Measurements from ENCODE around the gene PIGO.
A peak's percentile ranks its signal among the peaks of the same experiment; 100 is the strongest.

PIGO gene

DNA sequence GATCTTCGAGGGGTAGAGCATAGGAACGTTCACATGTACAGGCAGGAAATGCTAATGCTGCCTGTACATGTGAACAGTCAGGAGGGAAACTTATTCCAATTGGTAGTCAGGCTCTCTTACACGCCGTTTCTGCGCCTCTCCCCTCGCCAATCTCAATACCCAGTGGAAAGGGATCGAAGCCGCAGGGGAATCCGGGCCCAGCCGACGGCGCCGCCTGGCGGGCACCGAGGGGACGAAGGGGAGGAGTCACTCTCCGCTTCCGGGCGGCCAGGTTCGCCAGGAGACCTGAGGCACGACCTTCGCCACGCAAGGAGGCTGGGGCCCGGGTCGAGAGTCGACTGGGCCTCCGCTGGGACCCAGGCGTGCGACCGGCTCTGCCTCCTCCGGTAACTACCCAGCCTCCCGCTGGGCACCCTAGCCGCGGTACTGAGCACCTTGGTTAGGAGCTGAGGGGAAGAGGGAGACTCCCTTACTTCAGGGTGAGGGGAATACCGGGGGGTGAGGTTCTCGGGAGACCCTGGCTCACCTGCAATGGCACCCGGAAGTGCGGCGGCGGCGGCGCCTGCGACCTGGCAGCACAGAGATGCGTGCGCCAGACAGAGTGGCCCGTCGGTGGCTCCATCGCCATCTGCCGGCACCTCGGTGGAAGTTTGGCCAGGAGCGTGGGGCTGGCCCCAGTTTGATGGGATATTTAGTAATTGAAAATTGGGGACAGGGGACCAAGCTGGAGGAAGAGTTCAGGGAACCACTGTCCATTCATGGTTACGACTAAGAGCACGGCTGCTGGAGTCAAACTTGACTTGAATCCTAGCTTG, at the start of gene PIGO:
Gene PIGO, minus strand, starts transcription at position 557 of the 815 bp plus-strand sequence. CDS start 1,026 bp downstream, outside the sequence.
- DNase-seq (ENCODE audit: low spot score): peak; percentile 88

GRCh38 chr9:35142037-35142436, 45.6 kb upstream of the PIGO start:
- DNase-seq (ENCODE audit: low spot score): no peak

DNA sequence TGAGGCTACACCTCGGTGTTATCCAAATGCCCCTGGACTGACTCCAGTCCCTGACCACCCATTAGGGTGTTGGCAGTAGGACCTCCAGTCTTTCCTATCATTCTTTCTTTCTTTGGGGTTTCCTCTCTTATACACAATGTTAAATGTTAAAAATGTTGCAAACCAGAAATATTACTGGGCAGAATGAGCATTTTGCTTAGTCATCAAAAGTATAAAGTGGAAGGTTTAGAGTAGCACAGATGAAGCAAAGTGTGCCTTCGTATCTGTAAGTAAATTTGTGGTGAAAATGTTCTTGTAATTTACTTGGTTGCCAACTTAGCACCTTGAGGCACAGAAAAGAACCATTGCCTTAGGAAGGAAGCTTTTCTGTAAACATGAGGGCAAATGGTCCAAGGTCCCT, 43.7 kb upstream of the PIGO start:
- DNase-seq (ENCODE audit: low spot score): no peak

GRCh38 chr9:35136866-35137265, 40.5 kb upstream of the PIGO start:
- no peak for DNase-seq (ENCODE audit: low spot score)

GRCh38 chr9:35135988-35136387, 39.6 kb upstream of the PIGO start:
- no peak for DNase-seq (ENCODE audit: low spot score)

GRCh38 chr9:35134920-35135319, 38.5 kb upstream of the PIGO start:
- DNase-seq (ENCODE audit: low spot score): no peak

DNA sequence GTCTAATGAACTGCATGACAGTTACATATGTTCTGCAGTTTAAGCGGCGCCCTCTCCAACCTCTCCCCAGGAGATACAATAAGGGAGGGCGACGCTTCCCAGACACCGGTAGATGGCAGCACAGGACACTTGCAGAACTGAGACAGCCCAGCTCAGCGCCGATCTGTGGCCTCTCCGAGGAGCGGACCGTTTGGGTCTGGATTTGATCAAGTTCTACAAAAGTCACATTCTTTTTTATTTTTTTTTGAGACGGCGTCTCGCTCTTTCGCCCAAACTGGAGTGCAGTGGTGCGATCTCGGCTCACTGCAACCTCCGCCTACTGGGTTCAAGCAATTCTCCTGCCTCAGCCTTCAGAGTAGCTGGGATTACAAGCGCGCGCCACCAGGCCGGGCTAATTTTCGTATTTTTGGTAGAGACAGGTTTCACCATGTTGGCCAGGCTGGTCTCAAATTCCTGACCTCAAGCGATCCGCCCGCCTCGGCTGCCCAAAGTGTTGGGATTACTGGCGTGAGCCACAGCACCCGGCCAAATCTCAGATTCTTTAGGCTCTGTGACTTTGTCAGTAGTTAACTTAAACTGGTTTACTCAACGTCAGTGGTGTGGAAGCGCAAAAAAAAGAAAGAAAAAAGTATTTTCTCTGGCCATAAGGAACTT, 20.6 kb upstream of the PIGO start:
- peak; percentile 86 for DNase-seq (ENCODE audit: low spot score)

- no peak for DNase-seq (ENCODE audit: low spot score)
Measured at GRCh38 chr9:35116539-35116897, 20.1 kb upstream of the PIGO start.

DNA sequence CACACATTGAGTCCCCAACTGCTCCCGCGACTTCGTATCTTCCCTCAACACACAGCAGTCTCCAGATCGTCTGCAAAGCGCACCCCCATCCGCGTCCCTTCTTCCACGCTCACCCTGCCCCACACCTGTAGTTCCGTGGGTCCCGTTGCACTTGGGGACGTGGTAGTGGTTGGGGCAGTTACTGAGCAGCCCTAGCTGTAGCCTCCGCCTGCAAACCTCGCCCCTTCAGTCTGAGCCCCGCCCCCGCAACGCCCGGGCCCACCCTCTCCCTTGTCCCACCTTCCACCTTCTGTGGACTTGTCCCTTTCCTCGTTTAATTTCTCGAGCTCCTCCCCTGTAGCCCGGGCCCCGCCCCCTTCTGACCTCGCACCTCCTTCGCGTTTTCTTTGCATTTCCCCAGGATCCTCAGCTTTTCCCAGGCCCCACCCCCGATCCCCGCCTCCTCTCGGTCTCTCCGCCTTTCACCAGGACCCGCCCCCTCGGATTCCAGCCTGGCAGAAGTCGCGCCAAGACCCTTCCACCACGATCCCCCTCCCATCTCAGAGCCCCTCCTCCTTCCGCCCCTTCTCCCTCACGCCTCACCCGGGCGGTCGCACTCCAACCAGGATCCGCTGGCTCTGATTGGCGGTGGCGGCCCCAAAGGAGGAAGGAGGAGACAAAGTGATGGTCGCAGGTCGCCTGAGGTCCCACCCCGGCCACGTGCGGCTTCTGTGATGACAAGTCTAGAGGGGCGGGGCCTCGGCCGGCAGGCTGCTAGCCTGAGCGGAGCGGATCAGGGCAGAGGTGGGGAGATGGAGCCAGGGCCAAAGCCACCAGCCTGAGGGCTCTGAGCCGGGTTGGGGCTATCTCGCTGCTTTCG, 19.5 kb upstream of the PIGO start, which contains the start of gene ATOSB:
Gene ATOSB, minus strand, starts transcription at position 183 of the 859 bp plus-strand sequence. CDS start 7,588 bp downstream, outside the sequence.
- peak; percentile 95 for DNase-seq (ENCODE audit: low spot score)

DNA sequence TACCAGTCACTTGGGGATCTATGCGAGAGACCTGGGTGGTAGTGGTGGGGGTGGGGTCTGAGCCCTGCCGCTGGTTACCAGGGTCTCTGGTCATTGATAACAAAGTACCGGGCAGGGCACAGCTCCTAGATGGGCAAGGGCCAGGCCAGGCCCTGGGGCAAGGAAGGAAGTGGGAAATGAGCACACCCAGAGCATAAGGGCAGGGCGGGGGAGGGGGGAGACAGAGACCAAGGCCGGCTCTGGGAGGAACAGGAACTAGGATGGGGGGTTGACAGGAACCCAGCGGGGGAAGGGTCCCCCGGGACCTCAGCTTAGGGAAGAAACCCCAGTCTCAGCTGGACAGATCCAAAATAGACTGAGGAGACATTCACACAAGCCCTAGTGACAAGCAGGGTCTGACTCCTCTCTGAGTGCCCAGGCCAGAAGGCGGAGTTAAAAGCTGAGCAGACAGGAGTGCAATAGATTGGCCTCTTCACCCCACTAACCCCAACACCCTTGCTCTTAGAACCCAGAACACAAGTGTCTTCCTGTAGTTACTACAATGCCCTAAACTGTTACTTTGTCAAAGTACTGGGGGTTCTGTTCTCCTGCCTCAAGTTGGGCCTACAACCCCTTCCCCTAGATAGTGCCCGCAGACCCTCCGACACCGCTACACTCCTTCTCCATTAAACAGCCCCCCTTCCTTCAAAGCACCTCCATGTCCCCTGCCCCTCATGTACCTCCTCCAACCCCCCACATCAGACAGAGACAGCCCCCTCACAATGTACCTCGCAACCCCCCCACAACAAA, 18.6 kb upstream of the PIGO start:
- DNase-seq (ENCODE audit: low spot score): peak; percentile 44

GRCh38 chr9:35114113-35114839, 17.9 kb upstream of the PIGO start:
- no peak for DNase-seq (ENCODE audit: low spot score)

DNA sequence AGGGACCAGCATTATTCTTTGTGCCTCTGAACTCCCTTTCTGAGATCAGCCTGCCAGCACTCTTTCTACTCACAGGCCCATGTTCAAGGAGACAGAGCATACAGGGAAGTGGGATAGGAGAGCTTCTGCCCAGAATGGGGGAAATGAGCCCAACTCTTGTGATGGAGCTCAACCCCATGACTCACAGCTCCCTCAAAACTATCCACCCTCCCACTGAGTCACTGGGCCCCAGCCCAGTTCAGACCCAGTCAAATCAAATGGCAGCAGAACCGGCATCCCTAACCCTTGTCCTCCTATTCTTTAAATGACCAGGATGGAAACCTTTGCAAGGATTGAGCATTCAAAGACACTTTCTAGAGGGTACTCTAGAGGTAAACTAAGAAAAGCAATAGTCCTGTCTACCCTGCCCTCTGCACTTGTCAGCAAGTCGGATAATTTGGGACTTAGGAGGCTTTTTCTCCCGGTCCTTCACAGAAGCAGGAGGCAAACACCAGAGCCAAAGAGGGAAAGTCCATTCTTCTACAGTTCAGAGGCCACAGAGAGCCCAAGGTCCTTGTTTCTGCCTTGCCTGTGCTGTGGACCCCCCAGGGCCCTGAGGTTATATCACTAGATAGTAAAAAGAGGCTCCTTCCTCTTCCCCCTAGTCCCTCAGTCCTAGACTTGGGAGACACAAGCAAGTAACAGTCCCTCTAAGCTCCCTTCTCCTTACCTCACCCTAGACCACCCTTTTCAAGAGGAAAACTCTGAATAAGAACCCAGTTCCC, 16.0 kb upstream of the PIGO start:
- no peak for DNase-seq (ENCODE audit: low spot score)

- DNase-seq (ENCODE audit: low spot score): peak; percentile 98
Measured at GRCh38 chr9:35111001-35111933, 14.9 kb upstream of the PIGO start.

DNA sequence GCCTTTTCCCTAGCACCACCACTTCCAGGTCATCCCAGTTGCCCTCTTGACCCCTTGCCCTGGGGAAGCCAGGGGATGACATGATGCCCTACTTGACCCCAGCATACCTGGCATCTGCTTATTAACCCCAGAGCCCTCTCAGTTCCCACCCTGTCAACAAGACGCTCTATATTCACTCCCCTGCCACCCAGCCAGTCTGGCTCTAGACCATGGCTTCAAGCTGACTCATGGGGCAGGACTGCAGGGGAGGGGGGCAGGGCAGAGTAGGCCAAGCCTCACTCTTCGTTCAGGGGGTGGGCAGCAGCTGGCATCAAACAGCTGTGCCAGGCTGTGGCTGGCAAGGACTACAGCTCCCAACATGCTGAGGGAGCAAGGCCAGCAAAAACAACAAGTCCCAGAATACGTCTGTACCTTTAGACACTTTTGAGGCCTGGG, 14.0 kb upstream of the PIGO start:
- DNase-seq (ENCODE audit: low spot score): no peak

DNA sequence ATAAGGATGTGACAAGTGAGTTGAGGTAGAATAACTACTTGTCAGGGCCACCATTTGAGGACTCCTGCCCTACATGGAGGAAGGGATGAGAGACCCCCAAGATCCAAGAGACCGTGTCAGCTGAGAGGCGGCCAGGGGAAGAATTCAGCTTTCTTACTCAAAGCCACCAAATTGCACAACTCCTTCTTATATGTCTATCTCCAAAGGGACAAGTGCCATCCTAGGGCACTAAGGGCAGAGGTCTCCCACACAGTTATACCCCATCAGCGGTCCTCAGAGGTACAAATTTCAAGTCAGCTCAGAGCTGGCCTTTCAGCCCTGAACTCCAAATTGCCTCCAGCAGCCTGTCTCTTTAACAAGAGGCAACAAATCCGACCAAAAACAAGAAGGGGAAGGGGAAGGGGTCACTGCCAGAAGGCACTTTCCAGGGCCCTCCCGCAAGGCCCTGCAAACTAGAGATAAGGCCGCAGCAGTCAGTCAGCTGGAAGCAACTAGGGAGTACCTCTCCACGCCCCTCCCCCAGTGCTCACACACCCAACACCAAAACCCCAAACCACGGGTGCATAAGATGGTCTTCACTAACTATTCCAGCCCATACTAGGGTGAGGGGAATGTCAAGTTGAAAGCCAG, 12.7 kb upstream of the PIGO start:
- no peak for DNase-seq (ENCODE audit: low spot score)

GRCh38 chr9:35108461-35108860, 12.1 kb upstream of the PIGO start:
- no peak for DNase-seq (ENCODE audit: low spot score)

GRCh38 chr9:35107297-35108290, 11.2 kb upstream of the PIGO start:
- no peak for DNase-seq (ENCODE audit: low spot score)

All from germinal center (tissue), 1 donor.